Pancreas (tissue), 8 donors: Measurements from ENCODE around the gene MAGEB18. TPM values are rescaled to one million over a fixed set of nuclear protein-coding genes. Genes with fewer than 3 reads are reported as not detected.

Source experiments
- polyA plus RNA-seq, 2 donors: library from polyadenylated mRNA; stranded (reverse); fragments of 200-250 nt; gene quantifications; one replicate each; pipeline ENCODE4 v1.2.3, GENCODE V29; 2013
- total RNA-seq, 6 donors: library from RNA; stranded (reverse); fragmentation: NEBNext Ultra II Directional in 4 of 6; extraction: Animal tissue kit (Norgen Biotek cat#: 25700) in 4 of 6; gene quantifications; one replicate each; pipeline versions ENCODE4 v1.2.1 to v1.2.4, GENCODE V29; 2021 to 2023
- donor health status: healthy with polysubstance abuse.
- donor health status: DM: no; HTN: no; CAD: no; lungs with moderate emphysema.
- donor health status: DM: no; HTN: no; CAD: no.
- donor health status: Bipolar disorder and iron deficiency.
- donor health status: DM: yes; HTN: yes; CAD: no.
- donor health status: DM: no; HTN: no; CAD: no.
- donor health status: DM: no; HTN: no; CAD: no.
- donor health status: DM: yes; HTN: yes; CAD: no.

Gene MAGEB18
- total and polyA plus RNA-seq, 8 donors: not detected

Other genes with a start within 250 kb of the MAGEB18 start
- gene MAGEB6B, start 22.3 kb downstream of the MAGEB18 start, total RNA-seq: not detected
- gene MAGEB6B, start 22.3 kb downstream of the MAGEB18 start, polyA plus RNA-seq: not detected
- not detected for gene MAGEB6, start 54.1 kb downstream of the MAGEB18 start, total RNA-seq
- not detected for gene MAGEB6, start 54.1 kb downstream of the MAGEB18 start, polyA plus RNA-seq
- not detected for gene MAGEB5, start 77.8 kb downstream of the MAGEB18 start, total RNA-seq
- gene MAGEB5, start 77.8 kb downstream of the MAGEB18 start, polyA plus RNA-seq: not detected